Aorta (tissue), 5 donors: ENCODE data around the gene GOLGA3. TPM values are rescaled to one million over a fixed set of nuclear protein-coding genes. Genes with fewer than 3 reads are reported as not detected.
"Not testable (repeated sequence)": the region's sequence is repeated elsewhere in the genome, so short reads cannot be mapped to it uniquely, and the experiment has no call there.

Experiments used
- ATAC-seq: fragments of 200-7000 bp; cut with Tn5 transposase; one replicate; pipeline ENCODE4 v1.9.1; 2022; ENCODE audit warnings: moderate library complexity; ENCODE audit not compliant: low FRiP score
- DNase-seq, 2 donors: peaks; one replicate each; pipeline ENCODE4 v3.0.0-alpha.2; 2020
- H3K27ac ChIP-seq, 2 donors: one replicate each; pipeline ENCODE4 v1.5.1; 2013; ENCODE audit warnings: low read length in 2 of 2, mild to moderate bottlenecking in 2 of 2, moderate library complexity in 2 of 2, control low read depth in 1 of 2, inconsistent platforms in 1 of 2, low read depth in 1 of 2
- H3K27me3 ChIP-seq, 2 donors: one replicate each; pipeline ENCODE4 v1.6.1; 2013; ENCODE audit warnings: control low read depth in 1 of 2, low read length in 1 of 2, mild to moderate bottlenecking in 1 of 2, moderate library complexity in 1 of 2; ENCODE audit not compliant: insufficient read depth in 2 of 2, control insufficient read depth in 1 of 2
- H3K36me3 ChIP-seq, 2 donors: one replicate each; pipeline ENCODE4 v1.6.1; 2013; ENCODE audit warnings: control low read depth in 1 of 2, low read length in 1 of 2, mild to moderate bottlenecking in 1 of 2; ENCODE audit not compliant: insufficient read depth in 2 of 2, control insufficient read depth in 1 of 2
- H3K4me1 ChIP-seq, 2 donors: one replicate each; pipeline ENCODE4 v1.6.1; 2013; ENCODE audit warnings: low read length in 2 of 2, control low read depth in 1 of 2, mild to moderate bottlenecking in 1 of 2, moderate library complexity in 1 of 2; ENCODE audit not compliant: insufficient read depth in 2 of 2, control insufficient read depth in 1 of 2
- H3K4me3 ChIP-seq, 2 donors: one replicate each; pipeline ENCODE4 v1.5.1; 2013; ENCODE audit warnings: low read length in 2 of 2, control low read depth in 1 of 2, mild to moderate bottlenecking in 1 of 2
- H3K9me3 ChIP-seq: one replicate; pipeline ENCODE4 v1.6.1; 2013; ENCODE audit warnings: mild to moderate bottlenecking, low read length; ENCODE audit not compliant: control insufficient read depth
- WGBS, 2 donors: extraction: QIAGEN DNeasy Blood & Tissue Kit; methylation state at CpG; one replicate each; pipeline ENCODE4 v1.1.7; 2013; 5-methylcytosine and 5-hydroxymethylcytosine counted together
- intact Hi-C, 2 donors: fragments of 100-400 bp; cut with DNase I; formaldehyde crosslinking; loops; one replicate each; pipeline versions ENCODE4 v1.14.2 to v1.15.0; 2022
- long read RNA-seq, 2 donors: library from polyadenylated mRNA; unstranded; transcript quantifications; one replicate each; pipeline ENCODE4 v2.0.0, GENCODE V29; 2020 to 2021
- polyA plus RNA-seq, 2 donors: library from polyadenylated mRNA; stranded (reverse); fragments of 200-250 nt; gene quantifications; one replicate each; pipeline ENCODE4 v1.2.3, GENCODE V29; 2013
- total RNA-seq, 2 donors: library from RNA; stranded (reverse); fragmentation: NEBNext Ultra II Directional; extraction: Animal tissue kit (Norgen Biotek cat#: 25700); gene quantifications; one replicate each; pipeline ENCODE4 v1.2.1, GENCODE V29; 2021
- donor health status: healthy with polysubstance abuse.
- donor health status: Bipolar disorder and iron deficiency.
- donor health status: DM: no; HTN: no; CAD: no.
- donor health status: DM: no; HTN: no; CAD: no.
- donor health status: DM: yes; HTN: yes; CAD: no.

Gene GOLGA3, protein sequence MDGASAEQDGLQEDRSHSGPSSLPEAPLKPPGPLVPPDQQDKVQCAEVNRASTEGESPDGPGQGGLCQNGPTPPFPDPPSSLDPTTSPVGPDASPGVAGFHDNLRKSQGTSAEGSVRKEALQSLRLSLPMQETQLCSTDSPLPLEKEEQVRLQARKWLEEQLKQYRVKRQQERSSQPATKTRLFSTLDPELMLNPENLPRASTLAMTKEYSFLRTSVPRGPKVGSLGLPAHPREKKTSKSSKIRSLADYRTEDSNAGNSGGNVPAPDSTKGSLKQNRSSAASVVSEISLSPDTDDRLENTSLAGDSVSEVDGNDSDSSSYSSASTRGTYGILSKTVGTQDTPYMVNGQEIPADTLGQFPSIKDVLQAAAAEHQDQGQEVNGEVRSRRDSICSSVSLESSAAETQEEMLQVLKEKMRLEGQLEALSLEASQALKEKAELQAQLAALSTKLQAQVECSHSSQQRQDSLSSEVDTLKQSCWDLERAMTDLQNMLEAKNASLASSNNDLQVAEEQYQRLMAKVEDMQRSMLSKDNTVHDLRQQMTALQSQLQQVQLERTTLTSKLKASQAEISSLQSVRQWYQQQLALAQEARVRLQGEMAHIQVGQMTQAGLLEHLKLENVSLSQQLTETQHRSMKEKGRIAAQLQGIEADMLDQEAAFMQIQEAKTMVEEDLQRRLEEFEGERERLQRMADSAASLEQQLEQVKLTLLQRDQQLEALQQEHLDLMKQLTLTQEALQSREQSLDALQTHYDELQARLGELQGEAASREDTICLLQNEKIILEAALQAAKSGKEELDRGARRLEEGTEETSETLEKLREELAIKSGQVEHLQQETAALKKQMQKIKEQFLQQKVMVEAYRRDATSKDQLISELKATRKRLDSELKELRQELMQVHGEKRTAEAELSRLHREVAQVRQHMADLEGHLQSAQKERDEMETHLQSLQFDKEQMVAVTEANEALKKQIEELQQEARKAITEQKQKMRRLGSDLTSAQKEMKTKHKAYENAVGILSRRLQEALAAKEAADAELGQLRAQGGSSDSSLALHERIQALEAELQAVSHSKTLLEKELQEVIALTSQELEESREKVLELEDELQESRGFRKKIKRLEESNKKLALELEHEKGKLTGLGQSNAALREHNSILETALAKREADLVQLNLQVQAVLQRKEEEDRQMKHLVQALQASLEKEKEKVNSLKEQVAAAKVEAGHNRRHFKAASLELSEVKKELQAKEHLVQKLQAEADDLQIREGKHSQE (N-terminal part only)
- total RNA-seq: 10 to 100 TPM; 83.1 to 91.2 TPM
- polyA plus RNA-seq: 10 to 100 TPM; 17.9 to 21.8 TPM
- long read RNA-seq, donor 1, partial matches to known transcripts: 14 of 58 reads
- long read RNA-seq, donor 1, other reads (novel, unspliced or antisense): 44 of 58 reads
- long read RNA-seq, donor 2, partial matches to known transcripts: 5 of 13 reads
- long read RNA-seq, donor 2, other reads (novel, unspliced or antisense): 8 of 13 reads

DNA sequence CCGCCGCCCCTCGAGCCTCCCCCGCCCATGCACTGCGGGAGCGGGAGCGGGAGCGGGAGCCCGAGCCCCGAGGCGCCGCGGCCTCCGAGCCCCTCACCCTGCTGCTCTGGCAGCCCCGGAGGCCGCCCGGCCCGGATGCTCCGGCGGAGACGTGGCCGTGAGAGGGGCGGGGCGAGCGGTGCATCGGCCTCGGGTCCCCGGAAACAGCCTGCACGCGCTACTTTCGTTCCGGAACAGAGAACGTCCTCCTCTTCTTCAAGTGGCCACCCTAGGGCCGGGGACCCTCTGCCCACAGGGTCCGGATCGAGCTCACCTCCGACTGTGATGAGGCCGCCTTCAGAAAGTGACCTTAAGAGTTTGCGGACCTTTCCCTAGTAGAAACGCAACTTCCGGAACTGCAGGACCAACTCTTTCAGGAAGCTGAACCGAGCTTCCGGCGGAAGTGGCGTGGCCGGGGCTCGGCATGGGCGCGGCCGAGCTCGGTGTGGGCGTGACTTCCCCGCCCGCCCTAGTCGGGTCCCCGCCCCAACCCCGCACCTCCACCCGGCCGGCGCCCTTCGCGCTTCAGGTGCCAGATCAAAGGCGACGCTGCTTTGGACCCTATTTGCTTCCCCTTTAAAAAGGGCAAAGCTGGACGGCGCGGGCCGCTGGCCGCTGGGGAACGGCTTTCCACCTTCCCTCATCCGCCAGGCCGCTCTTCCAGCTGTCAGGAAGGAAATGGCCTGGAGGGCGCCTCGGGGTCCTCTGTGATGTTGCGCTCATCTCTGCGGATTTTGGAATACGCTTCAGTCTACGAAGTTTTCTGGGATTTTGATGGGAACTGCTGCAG lies at the start of gene GOLGA3:
Gene GOLGA3 (minus strand): TSS at position 164 of the 829 bp plus-strand sequence. CDS start 6,741 bp downstream, outside the sequence.
- WGBS, 2 donors: 3 to 4% methylated on average over 67 to 78 of the region's 78 CpGs
- peak within 1 kb of the TSS; percentile 63 to 91 for H3K27ac ChIP-seq
- no peaks in the 10 kb centered on the region for H3K27me3 ChIP-seq
- peak; percentile 96 to 98 for DNase-seq
- H3K4me1 ChIP-seq: no peaks in the 10 kb centered on the region
- no peaks in the 10 kb centered on the region for H3K9me3 ChIP-seq
- peak within 1 kb of the TSS; percentile 61 to 85 for H3K4me3 ChIP-seq
- intact Hi-C loops: loop anchor here in 1 of 2 donors (1.0 to 5.0 kb wide), 2 partner anchors 67 to 79 kb away; partner anchors contain the start of gene ANKLE2
- ATAC-seq: peak; percentile 99
- peaks cover 0 to 4% of the 10 kb centered on the region in 2 donors for H3K36me3 ChIP-seq

DNA sequence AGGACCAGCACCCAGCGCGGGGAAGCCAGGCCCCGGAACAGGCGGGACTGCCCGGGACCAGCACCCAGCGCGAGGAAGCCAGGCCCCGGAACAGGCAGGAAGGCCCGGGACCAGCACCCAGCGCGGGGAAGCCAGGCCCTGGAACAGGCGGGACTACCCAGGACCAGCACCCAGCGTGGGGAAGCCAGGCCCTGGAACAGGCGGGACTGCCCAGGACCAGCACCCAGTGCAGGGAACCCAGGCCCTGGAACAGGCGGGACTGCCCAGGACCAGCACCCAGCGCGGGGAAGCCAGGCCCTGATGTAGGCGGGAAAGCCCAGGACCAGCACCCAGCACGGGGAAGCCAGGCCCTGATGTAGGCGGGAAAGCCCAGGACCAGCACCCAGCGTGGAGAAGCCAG lies 46.0 kb upstream of the GOLGA3 start:
- H3K27ac ChIP-seq, H3K4me3 ChIP-seq, H3K27me3 ChIP-seq, H3K9me3 ChIP-seq, intact Hi-C loops, H3K36me3 ChIP-seq, H3K4me1 ChIP-seq, ATAC-seq, DNase-seq: not testable (repeated sequence)
- 93 to 99% methylated on average over 16 to 21 of the region's 21 CpGs for WGBS, 2 donors

DNA sequence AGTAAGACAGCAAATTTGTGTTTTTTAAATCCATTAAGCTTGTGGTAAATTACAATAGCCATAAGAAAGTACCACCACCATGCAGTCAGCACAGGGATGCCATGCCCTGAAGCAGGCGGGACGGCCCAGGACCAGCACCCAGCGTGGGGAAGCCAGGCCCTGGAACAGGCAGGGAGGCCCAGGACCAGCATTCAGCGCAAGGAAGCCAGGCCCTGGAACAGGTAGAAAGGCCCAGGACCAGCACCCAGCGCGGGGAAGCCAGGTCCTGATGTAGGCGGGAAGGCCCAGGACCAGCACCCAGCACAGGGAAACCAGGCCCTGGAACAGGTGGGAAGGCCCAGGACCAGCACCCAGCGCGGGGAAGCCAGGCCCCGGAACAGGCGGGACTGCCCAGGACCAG lies 45.5 kb upstream of the GOLGA3 start:
- WGBS, 2 donors: 98% methylated on average over 11 of the region's 11 CpGs
- H3K9me3 ChIP-seq: no peaks in the 10 kb centered on the region
- no peak for ATAC-seq
- intact Hi-C loops: no loop called here
- H3K36me3 ChIP-seq: peaks cover 0 to 8% of the 10 kb centered on the region in 2 donors
- no peaks in the 10 kb centered on the region for H3K4me1 ChIP-seq
- no peak for DNase-seq
- no peak overlapping the region for H3K27ac ChIP-seq
- no peaks in the 10 kb centered on the region for H3K27me3 ChIP-seq
- H3K4me3 ChIP-seq: no peak overlapping the region

DNA sequence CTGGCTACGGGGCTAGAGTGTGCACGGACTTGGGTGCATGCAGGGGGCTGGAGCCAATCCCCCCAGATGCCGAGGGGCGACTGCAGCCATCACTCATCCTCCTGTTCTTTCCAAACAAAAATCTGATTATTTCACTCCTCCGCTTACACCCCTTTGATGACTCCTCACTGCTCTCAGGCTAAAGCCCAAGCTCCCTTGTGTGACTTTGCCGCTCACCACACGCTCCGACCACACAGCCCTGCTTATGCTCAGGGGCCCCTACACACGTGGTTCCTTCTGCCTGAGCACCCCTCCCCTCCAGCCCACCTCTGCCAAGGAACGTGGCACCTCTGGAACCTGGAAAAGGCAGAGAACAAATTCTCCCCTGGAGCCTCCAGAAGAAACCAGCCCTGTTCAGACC lies 45.1 kb upstream of the GOLGA3 start:
- ATAC-seq (no peak), DNase-seq (no peak)
- no peaks in the 10 kb centered on the region for H3K4me1 ChIP-seq
- no peaks in the 10 kb centered on the region for H3K9me3 ChIP-seq
- peaks cover 0 to 8% of the 10 kb centered on the region in 2 donors for H3K36me3 ChIP-seq
- no peak overlapping the region for H3K4me3 ChIP-seq
- H3K27ac ChIP-seq: no peak overlapping the region
- no peaks in the 10 kb centered on the region for H3K27me3 ChIP-seq
- intact Hi-C loops: no loop called here
- 89% methylated on average over 10 of the region's 10 CpGs for WGBS, 2 donors

DNA sequence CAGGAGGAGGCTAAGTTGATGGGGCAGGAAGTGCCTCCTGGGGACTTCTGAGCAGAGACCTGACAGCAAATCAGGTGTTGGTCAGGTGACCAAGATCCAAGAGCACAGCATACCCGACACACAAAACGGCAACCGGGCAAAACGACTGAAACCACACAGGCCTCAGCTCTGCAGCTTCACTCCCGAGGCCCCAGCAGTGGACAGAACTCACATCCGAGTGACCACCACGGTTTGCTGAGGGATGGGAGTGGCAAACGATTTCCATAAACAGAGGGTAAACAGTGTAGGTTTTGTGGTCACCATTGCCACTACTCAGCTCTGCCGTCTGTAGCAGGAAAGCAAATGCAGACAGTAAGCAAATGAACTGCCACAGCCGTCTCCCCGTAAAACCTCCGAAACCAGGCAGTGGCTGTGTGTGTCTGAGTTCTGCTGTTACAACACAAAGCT lies 44.3 kb upstream of the GOLGA3 start:
- H3K36me3 ChIP-seq: peaks cover 0 to 8% of the 10 kb centered on the region in 2 donors
- H3K27ac ChIP-seq: no peak overlapping the region
- ATAC-seq (no peak), DNase-seq (no peak)
- no peaks in the 10 kb centered on the region for H3K9me3 ChIP-seq
- intact Hi-C loops: no loop called here
- no peak overlapping the region for H3K4me3 ChIP-seq
- H3K4me1 ChIP-seq: no peaks in the 10 kb centered on the region
- 83 to 86% methylated on average over 12 of the region's 12 CpGs for WGBS, 2 donors
- H3K27me3 ChIP-seq: no peaks in the 10 kb centered on the region

DNA sequence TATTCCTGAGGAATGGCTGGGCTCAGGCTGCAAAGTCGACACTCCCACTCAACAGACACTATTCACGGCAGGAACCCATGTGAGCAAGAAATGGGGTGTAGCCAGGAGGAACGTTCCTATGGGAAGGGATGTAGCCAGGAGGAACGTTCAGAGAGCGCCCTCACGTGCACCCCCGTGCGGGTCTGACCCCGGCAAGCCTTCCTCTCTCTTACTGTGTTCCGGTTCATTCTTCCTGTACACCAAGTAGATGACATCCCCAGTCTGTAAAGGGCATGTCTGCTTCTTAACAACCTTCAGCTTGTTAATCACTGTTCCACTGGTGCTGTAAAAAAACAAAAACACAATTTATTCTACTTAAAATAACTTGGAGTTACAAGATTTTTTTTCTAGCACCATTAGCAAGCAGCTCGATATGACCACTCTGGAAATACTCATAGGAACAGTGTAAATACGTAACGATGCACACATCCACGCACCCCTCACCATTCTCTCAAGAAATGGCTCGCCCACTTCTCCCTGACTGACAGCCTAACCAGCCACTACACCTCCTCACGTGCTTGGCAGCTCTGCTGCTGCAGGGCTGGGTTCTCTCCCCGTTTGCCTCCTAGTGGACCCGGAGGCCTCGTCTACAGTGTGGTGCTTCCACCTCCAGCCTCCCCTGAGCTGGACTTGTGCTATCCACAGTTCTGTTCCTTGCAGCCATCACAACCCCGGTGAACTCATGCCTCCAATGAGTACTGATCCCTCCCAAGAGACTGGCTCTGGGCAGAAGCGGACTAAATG lies 43.6 kb upstream of the GOLGA3 start:
- no peak for ATAC-seq
- no peaks in the 10 kb centered on the region for H3K4me1 ChIP-seq
- H3K9me3 ChIP-seq: no peaks in the 10 kb centered on the region
- H3K27me3 ChIP-seq: no peaks in the 10 kb centered on the region
- 90 to 92% methylated on average over 21 of the region's 21 CpGs for WGBS, 2 donors
- H3K4me3 ChIP-seq: no peak overlapping the region
- intact Hi-C loops: no loop called here
- no peak overlapping the region for H3K27ac ChIP-seq
- peaks cover 0 to 9% of the 10 kb centered on the region in 2 donors for H3K36me3 ChIP-seq
- DNase-seq: no peak

DNA sequence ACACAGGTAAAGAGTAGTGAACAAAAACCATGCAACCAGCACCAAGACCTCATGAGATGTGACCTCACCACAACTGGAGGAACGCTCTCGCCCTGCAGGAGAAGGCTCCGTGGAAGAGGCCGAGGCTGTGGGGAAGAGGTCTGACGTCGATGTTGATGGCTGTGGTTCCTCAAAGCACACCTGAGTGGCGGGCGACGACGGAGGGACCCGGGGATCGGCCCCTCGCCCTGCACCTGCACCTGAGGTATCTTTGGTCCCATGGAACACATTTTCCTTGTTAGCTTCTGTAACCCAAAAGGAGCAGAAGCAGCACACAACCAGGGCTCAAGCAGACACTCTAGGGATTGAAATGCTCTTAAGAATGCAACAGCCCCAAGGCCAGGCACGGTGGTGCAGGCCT lies 40.9 kb upstream of the GOLGA3 start:
- Histone ChIP-seq H3K27ac (no peak overlapping the region), H3K36me3 (peaks cover 0 to 9% of the 10 kb centered on the region in 2 donors), H3K4me3 (no peak overlapping the region), H3K9me3 (no peaks in the 10 kb centered on the region), H3K4me1 (no peaks in the 10 kb centered on the region), H3K27me3 (no peaks in the 10 kb centered on the region)
- DNase-seq (no peak), ATAC-seq (no peak)
- intact Hi-C loops: no loop called here
- 95 to 96% methylated on average over 14 of the region's 14 CpGs for WGBS, 2 donors
